Progenitor cell of endocrine pancreas (in vitro differentiated cells): ENCODE measurements around the gene AKAP8. TPM values are rescaled to one million over a fixed set of nuclear protein-coding genes. Genes with fewer than 3 reads are reported as not detected.

Experiments used
- DNase-seq: peaks from one replicate; pipeline ENCODE4 v3.0.0; 2021; ENCODE audit warnings: low spot score; ENCODE audit not compliant: unreplicated experiment
- H3K27ac Mint-ChIP-seq: 2 replicates; pipeline ENCODE4 v1.8.0; 2021; ENCODE audit warnings: mild to moderate bottlenecking, moderate library complexity, mixed read lengths
- H3K27me3 Mint-ChIP-seq: 2 replicates; pipeline ENCODE4 v1.8.0; 2021; ENCODE audit warnings: mixed read lengths
- H3K36me3 Mint-ChIP-seq: 2 replicates; pipeline ENCODE4 v1.8.0; 2022; ENCODE audit warnings: mixed read lengths; ENCODE audit not compliant: insufficient read depth
- H3K4me1 Mint-ChIP-seq: 2 replicates; pipeline ENCODE4 v1.8.0; 2021; ENCODE audit warnings: low read depth, mixed read lengths
- H3K4me3 Mint-ChIP-seq: 2 replicates; pipeline ENCODE4 v1.8.0; 2021; ENCODE audit warnings: low read depth, mild to moderate bottlenecking, moderate library complexity, mixed read lengths
- H3K9me3 Mint-ChIP-seq: 2 replicates; pipeline ENCODE4 v1.8.0; 2021; ENCODE audit warnings: low read depth, mixed read lengths
- CTCF ChIP-seq: fragments of 200-600 bp; sonication (generic); IDR thresholded peaks from one replicate; pipeline ENCODE4 v1.5.0; 2021; ENCODE audit warnings: antibody characterized with exemption, mild to moderate bottlenecking; ENCODE audit not compliant: unreplicated experiment
- total RNA-seq: library from RNA; stranded (reverse); gene quantifications from 2 replicates; pipeline ENCODE4 v1.2.1, GENCODE V29; 2021

Gene AKAP8
- total RNA-seq, 1 donor from 2014 or later, result 44.0 TPM

- TF ChIP-seq CTCF, result no peak
- H3K36me3 Mint-ChIP-seq, result peaks cover 1% of the 10 kb centered on the region
- no peak overlapping the region for H3K4me3 Mint-ChIP-seq
- H3K9me3 Mint-ChIP-seq, result peaks cover 2% of the 10 kb centered on the region
- no peaks in the 10 kb centered on the region for H3K27me3 Mint-ChIP-seq
- no peak for DNase-seq
- H3K27ac Mint-ChIP-seq, result peak overlapping the region; percentile 90
- H3K4me1 Mint-ChIP-seq, result peaks cover 52% of the 10 kb centered on the region
Observed at GRCh38 chr19:15328312-15328711, 51.3 kb downstream of the AKAP8 start.

- peaks cover 1% of the 10 kb centered on the region for H3K36me3 Mint-ChIP-seq
- peak overlapping the region; percentile 80 for H3K27ac Mint-ChIP-seq
- H3K4me3 Mint-ChIP-seq, result no peak overlapping the region
- DNase-seq, result no peak
- TF ChIP-seq CTCF, result no peak
- peaks cover 3% of the 10 kb centered on the region for H3K9me3 Mint-ChIP-seq
- H3K4me1 Mint-ChIP-seq, result peaks cover 62% of the 10 kb centered on the region
- no peaks in the 10 kb centered on the region for H3K27me3 Mint-ChIP-seq
Observed at GRCh38 chr19:15324791-15325519, 54.6 kb downstream of the AKAP8 start.

GRCh38 chr19:15323496-15324235 lies 55.9 kb downstream of the AKAP8 start:
- no peaks in the 10 kb centered on the region for H3K27me3 Mint-ChIP-seq
- no peak overlapping the region for H3K4me3 Mint-ChIP-seq
- H3K9me3 Mint-ChIP-seq, result peaks cover 3% of the 10 kb centered on the region
- peak overlapping the region; percentile 2 for H3K27ac Mint-ChIP-seq
- H3K4me1 Mint-ChIP-seq, result peaks cover 60% of the 10 kb centered on the region
- TF ChIP-seq CTCF, result no peak
- DNase-seq, result no peak
- H3K36me3 Mint-ChIP-seq, result peaks cover 1% of the 10 kb centered on the region

- peaks cover 1% of the 10 kb centered on the region for H3K36me3 Mint-ChIP-seq
- no peak for TF ChIP-seq CTCF
- H3K27ac Mint-ChIP-seq, result peak overlapping the region; percentile 9
- no peak overlapping the region for H3K4me3 Mint-ChIP-seq
- DNase-seq, result no peak
- H3K27me3 Mint-ChIP-seq, result no peaks in the 10 kb centered on the region
- H3K4me1 Mint-ChIP-seq, result peaks cover 69% of the 10 kb centered on the region
- peaks cover 3% of the 10 kb centered on the region for H3K9me3 Mint-ChIP-seq
Observed at GRCh38 chr19:15321739-15322138, 57.8 kb downstream of the AKAP8 start.

- no peak for TF ChIP-seq CTCF
- Mint-ChIP-seq H3K36me3 (peaks cover 1% of the 10 kb centered on the region), H3K9me3 (peaks cover 3% of the 10 kb centered on the region), H3K27me3 (no peaks in the 10 kb centered on the region), H3K27ac (peak overlapping the region; percentile 67), H3K4me1 (peaks cover 67% of the 10 kb centered on the region), H3K4me3 (no peak overlapping the region)
- no peak for DNase-seq
Observed at GRCh38 chr19:15320116-15320515, 59.5 kb downstream of the AKAP8 start.
